ENCODE data around the gene ATRX. TPM values are rescaled to one million over a fixed set of nuclear protein-coding genes. Genes with fewer than 3 reads are reported as not detected.
"Not testable (repeated sequence)": the region's sequence is repeated elsewhere in the genome, so short reads cannot be mapped to it uniquely, and the experiment has no call there.

Gene ATRX
- polyA plus RNA-seq, 1 donor: 44.7 TPM

GRCh38 chrX:77603635-77604336 lies 182.2 kb downstream of the ATRX start:
- DNase-seq: no peak

DNA sequence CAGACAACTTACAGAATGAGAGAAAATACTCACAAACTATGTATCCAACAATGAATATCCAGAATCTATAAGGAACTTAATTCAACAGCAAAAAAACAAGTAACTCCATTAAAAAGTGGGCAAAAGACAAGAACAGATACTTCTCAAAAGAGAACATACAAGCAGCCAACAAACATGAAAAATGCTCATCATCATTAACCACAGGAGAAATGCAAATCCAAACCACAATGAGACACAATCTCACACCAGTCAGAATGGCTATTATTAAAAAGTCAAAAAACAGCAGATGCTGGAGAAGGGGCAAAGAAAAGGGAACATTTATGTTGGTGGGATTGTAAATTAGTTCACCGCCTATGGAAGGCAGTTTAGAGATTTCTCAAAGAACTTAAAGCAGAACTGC lies 188.5 kb downstream of the ATRX start:
- no peak for DNase-seq

GRCh38 chrX:77597090-77597489 lies 188.9 kb downstream of the ATRX start:
- DNase-seq: no peak

DNA sequence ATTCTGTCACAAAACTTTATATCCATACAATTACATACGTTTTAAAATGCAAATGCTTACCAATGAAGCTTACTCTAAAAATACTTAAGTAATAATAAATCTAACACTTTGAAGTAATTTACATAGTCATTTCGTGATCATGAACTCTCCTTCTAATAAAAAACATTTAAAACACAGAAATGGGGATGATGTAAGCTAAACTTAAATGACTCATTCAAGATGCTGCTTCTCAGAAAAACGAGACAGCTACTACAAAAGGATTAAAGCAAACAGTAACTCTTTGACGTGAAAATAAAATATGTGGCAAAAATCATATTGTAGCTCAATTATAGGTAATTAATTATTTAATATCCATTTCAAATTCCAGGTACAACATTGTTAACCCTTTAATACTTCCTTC lies 190.2 kb downstream of the ATRX start:
- DNase-seq: no peak

- DNase-seq: no peak
Measured at GRCh38 chrX:77572322-77572721, 213.7 kb downstream of the ATRX start.

GRCh38 chrX:77565278-77565677 lies 220.7 kb downstream of the ATRX start:
- DNase-seq: no peak

DNA sequence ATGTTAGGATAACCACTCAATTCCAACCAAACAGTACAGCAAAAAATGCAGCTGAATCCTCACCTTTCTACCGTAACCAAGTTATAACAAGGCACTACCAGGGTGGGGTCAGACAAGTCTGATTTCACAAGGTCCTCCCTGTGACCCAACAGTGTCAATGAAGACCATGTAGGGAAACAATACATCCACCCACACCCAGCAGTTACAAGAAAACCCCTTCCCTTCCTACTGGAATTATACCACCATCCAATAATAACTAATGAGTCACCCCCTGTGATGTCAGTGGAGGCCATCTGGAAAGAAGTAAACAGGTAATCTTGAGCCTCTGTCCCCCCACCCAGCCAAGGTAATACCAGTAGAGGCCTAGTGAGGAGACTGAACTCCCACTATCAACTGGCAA lies 221.2 kb downstream of the ATRX start:
- no peak for DNase-seq

DNA sequence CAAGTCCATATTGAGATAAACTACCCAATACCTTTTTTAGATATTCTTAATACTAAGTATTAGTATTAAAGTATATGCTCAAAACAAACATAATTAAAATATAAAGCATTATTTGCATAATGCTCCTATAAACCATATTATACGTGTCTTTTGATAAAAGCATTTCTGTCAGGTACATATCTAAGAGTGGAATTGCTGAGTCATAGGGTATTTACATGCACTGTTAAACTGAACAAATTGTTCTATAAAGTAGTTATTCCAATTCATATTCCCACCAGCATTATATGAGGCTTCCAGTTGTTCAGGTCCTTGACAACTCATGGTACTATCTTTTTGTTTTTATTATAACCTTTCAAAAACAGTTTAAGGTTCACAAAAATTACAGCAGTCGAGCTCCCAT lies 224.6 kb downstream of the ATRX start:
- no peak for DNase-seq

GRCh38 chrX:77556276-77556675 lies 229.7 kb downstream of the ATRX start:
- DNase-seq: no peak

GRCh38 chrX:77548751-77549150 lies 237.3 kb downstream of the ATRX start:
- no peak for DNase-seq

- not testable (repeated sequence) for DNase-seq
Measured at GRCh38 chrX:77539778-77540177, 246.2 kb downstream of the ATRX start.

- DNase-seq: not testable (repeated sequence)
Measured at GRCh38 chrX:77531261-77531660, 254.8 kb downstream of the ATRX start.

- no peak for DNase-seq
Measured at GRCh38 chrX:77528034-77528433, 258.0 kb downstream of the ATRX start.

GRCh38 chrX:77527233-77528001 lies 258.6 kb downstream of the ATRX start:
- DNase-seq: peak; percentile 68

DNA sequence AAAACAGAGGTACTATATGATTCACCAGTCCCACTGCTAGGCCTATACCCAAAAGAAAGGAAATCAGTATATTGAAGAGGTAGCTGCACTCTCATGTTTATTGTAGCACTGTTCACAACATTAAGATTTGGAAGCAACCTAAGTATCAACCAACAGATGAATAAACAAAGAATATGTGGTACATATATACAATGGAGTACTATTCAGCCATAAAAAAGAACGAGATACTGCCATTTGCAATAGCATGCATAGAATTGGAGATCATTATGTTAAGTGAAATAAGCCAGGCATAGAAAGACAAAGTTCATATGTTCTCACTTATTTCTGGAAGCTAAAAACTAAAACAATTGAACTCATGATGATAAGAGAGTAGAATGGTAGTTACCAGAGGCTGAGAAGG lies 266.3 kb downstream of the ATRX start:
- DNase-seq: no peak

DNA sequence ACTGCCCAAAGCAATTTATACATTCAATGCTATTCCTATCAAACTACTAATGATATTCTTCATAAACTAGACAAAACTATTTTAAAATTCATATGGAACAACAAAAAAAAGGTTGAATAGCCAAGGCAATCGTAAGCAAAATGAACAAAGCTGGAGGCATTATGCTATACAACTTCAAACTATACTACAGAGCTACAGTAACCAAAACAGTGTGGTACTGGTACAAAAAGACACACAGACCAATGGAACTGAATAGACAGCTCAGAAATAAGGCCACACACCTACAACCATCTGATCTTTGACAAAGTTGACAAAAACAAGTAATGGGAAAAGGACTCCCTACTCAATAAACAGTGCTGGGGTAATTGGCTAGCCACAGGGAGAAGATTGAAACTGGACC lies 271.8 kb downstream of the ATRX start:
- DNase-seq: no peak

DNA sequence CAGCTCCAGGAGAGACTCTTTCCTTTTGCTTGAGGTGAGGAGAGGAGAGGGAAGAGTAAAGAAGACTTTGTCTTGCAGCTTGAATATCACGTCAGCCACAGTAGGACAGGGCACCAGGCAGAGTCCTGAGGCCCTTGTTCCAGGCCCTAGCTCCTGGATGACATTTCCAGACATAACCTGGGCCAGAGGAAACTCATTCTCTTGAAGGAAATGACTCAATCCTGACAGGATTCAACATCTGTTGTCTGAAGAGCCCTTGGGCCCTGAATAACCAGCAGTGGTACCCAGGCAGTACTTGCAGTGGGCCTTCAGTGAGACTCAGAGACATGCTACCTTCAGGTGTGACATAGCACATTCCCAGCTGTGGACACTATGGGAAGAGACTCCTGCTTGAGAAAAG lies 276.0 kb downstream of the ATRX start:
- DNase-seq: no peak

DNA sequence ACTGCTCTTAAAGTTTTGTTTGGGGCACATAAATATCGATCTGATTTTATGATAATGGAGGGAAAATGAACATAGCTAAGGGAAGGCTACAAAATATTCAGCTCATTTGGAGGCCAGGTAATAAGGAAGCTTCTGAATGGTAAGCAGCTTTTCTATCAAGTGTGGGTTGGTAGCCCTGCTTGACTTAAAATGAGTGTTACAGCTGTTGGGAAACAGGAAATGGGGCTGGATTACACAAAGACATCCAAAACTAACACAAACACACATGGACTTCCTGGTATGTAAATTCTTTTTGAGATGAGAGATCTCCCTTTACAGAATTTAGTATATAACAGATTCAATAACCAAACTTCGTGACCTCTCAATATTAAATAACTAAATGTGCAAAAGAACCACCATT lies 280.8 kb downstream of the ATRX start:
- DNase-seq: no peak

DNA sequence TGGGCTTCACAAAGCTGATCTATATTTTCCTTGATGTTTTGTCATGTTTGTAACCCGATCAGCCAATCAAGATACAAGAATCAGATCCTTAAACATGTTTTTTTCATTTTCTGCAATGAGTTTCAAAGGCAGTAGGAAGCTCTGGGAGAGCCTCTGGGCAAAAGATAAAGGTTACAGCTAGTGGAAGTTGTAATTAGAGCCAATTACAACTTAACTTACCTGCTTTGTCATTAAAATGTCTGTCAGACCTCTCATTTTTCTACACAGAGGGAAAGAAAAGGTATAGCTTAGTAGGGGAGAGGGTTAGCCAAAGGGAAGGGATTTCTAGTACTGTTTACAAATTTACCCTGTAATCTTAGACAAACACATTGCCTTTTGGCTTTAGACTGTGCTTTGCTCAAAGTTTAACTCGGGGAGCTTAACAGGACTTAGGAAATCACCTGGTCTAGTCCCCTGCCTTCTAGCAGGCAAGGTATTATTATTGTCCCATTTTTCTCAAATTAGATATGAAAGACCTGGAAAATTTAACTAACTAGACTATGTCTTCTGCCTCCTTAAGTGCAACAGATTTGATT lies 283.0 kb downstream of the ATRX start:
- no peak for DNase-seq

- DNase-seq: not testable (repeated sequence)
Measured at GRCh38 chrX:77500164-77500563, 285.9 kb downstream of the ATRX start.

DNA sequence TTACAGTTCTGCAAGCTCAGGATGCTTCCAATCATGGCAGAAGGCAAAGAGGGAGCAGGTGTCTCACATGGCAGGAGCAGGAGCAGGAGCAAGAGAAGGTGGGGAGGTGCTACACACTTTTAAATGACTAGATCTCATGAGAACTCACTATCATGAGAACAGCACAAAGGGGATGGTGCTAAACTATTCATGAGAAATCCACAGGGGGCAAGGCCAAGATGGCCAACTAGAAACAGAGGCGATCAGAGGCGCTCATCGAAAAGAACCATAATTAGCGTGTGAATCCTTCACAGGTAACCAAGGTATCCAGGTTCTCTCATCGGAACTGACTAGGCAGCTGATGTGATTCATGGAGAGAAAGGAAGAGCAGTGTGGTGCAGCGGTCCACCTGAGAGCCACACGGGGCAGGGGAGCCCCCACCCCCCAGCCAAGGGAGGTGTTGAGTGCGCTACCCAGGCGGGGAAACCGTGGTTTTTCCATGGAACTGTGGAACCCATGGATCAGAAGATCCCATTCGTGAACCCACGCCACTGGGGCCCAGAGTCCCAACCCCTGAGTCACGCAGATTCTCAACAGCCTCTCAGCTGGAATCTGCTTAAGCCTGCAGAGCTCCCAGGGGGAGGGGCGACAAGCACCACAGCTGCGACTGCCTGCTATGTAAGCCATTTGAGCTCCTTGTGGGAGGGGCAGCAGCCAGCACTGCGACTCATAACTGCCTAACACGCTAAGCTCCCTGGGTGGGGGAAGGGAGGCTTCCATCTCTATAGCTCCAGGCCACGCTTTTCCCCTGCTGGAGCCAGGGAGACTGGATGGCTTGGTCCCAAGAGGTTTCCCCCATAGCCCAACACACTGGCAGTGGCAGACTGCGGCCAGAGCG lies 292.1 kb downstream of the ATRX start:
- DNase-seq: no peak

GRCh38 chrX:77484045-77484444 lies 302.0 kb downstream of the ATRX start:
- DNase-seq: no peak

- DNase-seq: no peak
Measured at GRCh38 chrX:77455437-77455836, 330.6 kb downstream of the ATRX start.
